Inflammatory macrophage treated with lipopolysaccharide for 4 hours (primary cell): ENCODE results near the gene PRR7.
"Not testable (repeated sequence)": the region's sequence is repeated elsewhere in the genome, so short reads cannot be mapped to it uniquely, and the experiment has no call there.

Experiments used
- DNase-seq: peaks from one replicate; pipeline ENCODE4 v3.0.0-alpha.2; 2020

PRR7 gene

GRCh38 chr5:177446200-177447065, at the start of gene PRR7:
Gene PRR7 (plus strand): TSS chr5:177446814. CDS start chr5:177455068, 8,254 bp downstream.
- DNase-seq, result no peak

GRCh38 chr5:177397875-177398390, 48.7 kb upstream of the PRR7 start:
- no peak for DNase-seq

- no peak for DNase-seq
Observed at GRCh38 chr5:177399997-177400868, 46.4 kb upstream of the PRR7 start, which contains the start of gene PFN3. Gene PFN3 (minus strand): TSS chr5:177400661. CDS start chr5:177400576, 85 bp downstream.

GRCh38 chr5:177402271-177403043, 44.2 kb upstream of the PRR7 start:
- DNase-seq, result peak; percentile 38

- DNase-seq, result no peak
Observed at GRCh38 chr5:177403102-177403791, 43.4 kb upstream of the PRR7 start.

- peak; percentile 85 for DNase-seq
Observed at GRCh38 chr5:177403792-177404640, 42.6 kb upstream of the PRR7 start.

GRCh38 chr5:177404641-177405179, 41.9 kb upstream of the PRR7 start:
- DNase-seq, result no peak

GRCh38 chr5:177405312-177405711, 41.3 kb upstream of the PRR7 start:
- no peak for DNase-seq

- peak; percentile 72 for DNase-seq
Observed at GRCh38 chr5:177405805-177406204, 40.8 kb upstream of the PRR7 start.

GRCh38 chr5:177409043-177409801, 37.4 kb upstream of the PRR7 start, which contains the start of gene F12:
Gene F12 (minus strand): TSS chr5:177409564. CDS start chr5:177409527, 37 bp downstream.
- DNase-seq, result no peak

- no peak for DNase-seq
Observed at GRCh38 chr5:177410575-177410974, 36.0 kb upstream of the PRR7 start.

- peak; percentile 18 for DNase-seq
Observed at GRCh38 chr5:177412603-177413233, 33.9 kb upstream of the PRR7 start.

GRCh38 chr5:177414481-177414880, 32.1 kb upstream of the PRR7 start:
- DNase-seq, result no peak

GRCh38 chr5:177417081-177417480, 29.5 kb upstream of the PRR7 start:
- not testable (repeated sequence) for DNase-seq

- peak; percentile 6 for DNase-seq
Observed at GRCh38 chr5:177419046-177419445, 27.6 kb upstream of the PRR7 start.

- not testable (repeated sequence) for DNase-seq
Observed at GRCh38 chr5:177420472-177420871, 26.1 kb upstream of the PRR7 start.

GRCh38 chr5:177421062-177421798, 25.4 kb upstream of the PRR7 start:
- no peak for DNase-seq

GRCh38 chr5:177423671-177424070, 22.9 kb upstream of the PRR7 start:
- no peak for DNase-seq
